OCI-LY7 (cell line): ENCODE measurements around the gene RNASEL. TPM values are rescaled to one million over a fixed set of nuclear protein-coding genes. Genes with fewer than 3 reads are reported as not detected.

Source experiments
- BruUV-seq: library from RNA; stranded (reverse); fragments of 400-500 nt; replicated peaks from 2 replicates; lab custom pipeline; 2021; lab: Mats Ljungman, UMichigan
- CTCF ChIA-PET: fragments of 300-600 bp; sonication (Branson Sonifier 250); formaldehyde crosslinking; loops from one replicate; lab custom pipeline; 2022; ENCODE audit warnings: antibody characterized with exemption; ENCODE audit not compliant: unreplicated experiment; lab: Charles Lee
- POLR2A ChIA-PET: fragments of 300-600 bp; sonication (Branson Sonifier 250); formaldehyde crosslinking; loops from one replicate; lab custom pipeline; 2022; ENCODE audit warnings: antibody characterized with exemption; lab: Charles Lee
- DNase-seq: peaks from one replicate; pipeline ENCODE4 v3.0.0-alpha.2; 2015; ENCODE audit warnings: low spot score
- H2AFZ ChIP-seq: fragments of 200-600 bp; sonication (generic), shearing (Covaris generic); 2 replicates; pipeline ENCODE4 v1.6.1; 2014; ENCODE audit warnings: mild to moderate bottlenecking, antibody characterized with exemption, low read length, moderate library complexity
- H3K27ac ChIP-seq: fragments of 200-600 bp; sonication (generic); 2 replicates; pipeline ENCODE4 v1.5.1; 2014; ENCODE audit warnings: mixed run types, low read depth, mild to moderate bottlenecking, moderate library complexity, low read length, inconsistent platforms; ENCODE audit not compliant: poor library complexity, severe bottlenecking
- H3K36me3 ChIP-seq: fragments of 200-600 bp; sonication (generic); 2 replicates; pipeline ENCODE4 v1.6.1; 2014; ENCODE audit warnings: mild to moderate bottlenecking, antibody characterized with exemption, low read length, moderate library complexity, mixed read lengths; ENCODE audit not compliant: insufficient read depth
- H3K4me1 ChIP-seq: fragments of 200-600 bp; sonication (generic); 2 replicates; pipeline ENCODE4 v1.5.1; 2014; ENCODE audit warnings: mild to moderate bottlenecking, low read length; ENCODE audit not compliant: insufficient read depth, poor library complexity, severe bottlenecking
- H3K4me2 ChIP-seq: fragments of 200-600 bp; sonication (generic); 2 replicates; pipeline ENCODE4 v1.6.1; 2014; ENCODE audit warnings: mild to moderate bottlenecking, low read length
- H3K4me3 ChIP-seq: fragments of 200-600 bp; sonication (generic); 2 replicates; pipeline ENCODE4 v1.5.1; 2014; ENCODE audit warnings: mild to moderate bottlenecking, low read depth, low read length; ENCODE audit not compliant: poor library complexity, severe bottlenecking
- H3K79me2 ChIP-seq: fragments of 200-600 bp; sonication (generic); 2 replicates; pipeline ENCODE4 v1.6.1; 2016; ENCODE audit warnings: low read depth, mild to moderate bottlenecking, low read length, moderate library complexity, mixed read lengths; ENCODE audit not compliant: insufficient read depth
- H3K9me2 ChIP-seq: fragments of 200-600 bp; sonication (generic); 2 replicates; pipeline ENCODE4 v1.6.1; 2016; ENCODE audit warnings: mild to moderate bottlenecking, low read length, mixed read lengths; ENCODE audit not compliant: insufficient read depth
- H3K9me3 ChIP-seq: fragments of 200-600 bp; sonication (generic); 2 replicates; pipeline ENCODE4 v1.6.1; 2014; ENCODE audit warnings: mild to moderate bottlenecking, mixed run types, low read length, mixed read lengths
- H4K20me1 ChIP-seq: fragments of 200-600 bp; sonication (generic); 2 replicates; pipeline ENCODE4 v1.6.1; 2014; ENCODE audit warnings: mild to moderate bottlenecking, antibody characterized with exemption, low read length, moderate library complexity, mixed read lengths; ENCODE audit not compliant: insufficient read depth
- CTCF ChIP-seq: fragments of 200-600 bp; sonication (generic); conservative IDR thresholded peaks from 2 replicates; pipeline ENCODE4 v1.5.1; 2014; ENCODE audit warnings: mild to moderate bottlenecking, antibody characterized with exemption, low read length, moderate library complexity, mixed read lengths
- EZH2phosphoT487 ChIP-seq: fragments of 200-600 bp; sonication (generic); IDR thresholded peaks from 2 replicates; pipeline ENCODE4 v1.6.1; 2018; ENCODE audit warnings: low read depth, borderline replicate concordance, mild to moderate bottlenecking, mixed run types, antibody characterized with exemption, low read length, moderate library complexity, mixed read lengths
- intact Hi-C: fragments of 100-400 bp; cut with micrococcal nuclease; formaldehyde crosslinking; loops from one replicate; pipeline ENCODE4 v1.10.0; 2022; ENCODE audit not compliant: unreplicated experiment
- total RNA-seq, 2 experiments: library from RNA; depleted of rRNA in 1 of 2; stranded (reverse); fragments of >200 nt in 1 of 2; shearing (Covaris generic) in 1 of 2; gene quantifications; 2 replicates each; pipeline ENCODE4 v1.2.3, GENCODE V29; 2014 to 2022

RNASEL gene
- total RNA-seq, 2 experiments from 2014 or later, result 2.2 to 4.0 TPM

GRCh38 chr1:182555493-182555892 lies 33.6 kb downstream of the RNASEL start:
- Histone ChIP-seq H3K4me2 (no peak overlapping the region), H3K9me3 (no peaks in the 10 kb centered on the region), H3K9me2 (no peaks in the 10 kb centered on the region), H3K79me2 (no peaks in the 10 kb centered on the region), H3K36me3 (no peaks in the 10 kb centered on the region), H3K4me3 (no peak overlapping the region), H2AFZ (no peak overlapping the region), H3K4me1 (peaks cover 6% of the 10 kb centered on the region), H4K20me1 (no peaks in the 10 kb centered on the region), H3K27ac (no peak overlapping the region)
- intact Hi-C loops, result no loop called here
- TF ChIP-seq EZH2phosphoT487 (no peak), CTCF (no peak)
- no peak for DNase-seq
- POLR2A ChIA-PET, result no interaction called here
- BruUV-seq, result no TSS peak
- CTCF ChIA-PET, result no interaction called here

- Histone ChIP-seq H3K4me2 (no peak overlapping the region), H3K27ac (no peak overlapping the region), H3K9me2 (no peaks in the 10 kb centered on the region), H3K4me3 (no peak overlapping the region), H3K79me2 (no peaks in the 10 kb centered on the region), H4K20me1 (no peaks in the 10 kb centered on the region), H3K36me3 (no peaks in the 10 kb centered on the region), H3K4me1 (peaks cover 6% of the 10 kb centered on the region), H2AFZ (no peak overlapping the region), H3K9me3 (no peaks in the 10 kb centered on the region)
- no TSS peak for BruUV-seq
- POLR2A ChIA-PET, result interaction anchor here (0.6 kb wide), 1 partner anchor 1279 kb away, joined by 4 read pairs; no protein-coding TSS in a partner anchor
- no peak for TF ChIP-seq CTCF
- no peak for DNase-seq
- CTCF ChIA-PET, result no interaction called here
- intact Hi-C loops, result no loop called here
Observed at GRCh38 chr1:182552527-182552926, 36.5 kb downstream of the RNASEL start.

- intact Hi-C loops, result no loop called here
- H3K27ac ChIP-seq, result no peak overlapping the region
- no TSS peak for BruUV-seq
- no peak for DNase-seq
- ChIA-PET CTCF (no interaction called here), POLR2A (no interaction called here)
- H3K4me1 ChIP-seq, result no peaks in the 10 kb centered on the region
- no peaks in the 10 kb centered on the region for H4K20me1 ChIP-seq
- no peak overlapping the region for H3K4me3 ChIP-seq
- H3K36me3 ChIP-seq, result no peaks in the 10 kb centered on the region
- TF ChIP-seq EZH2phosphoT487 (no peak), CTCF (no peak)
- no peak overlapping the region for H3K4me2 ChIP-seq
- no peaks in the 10 kb centered on the region for H3K9me2 ChIP-seq
- no peak overlapping the region for H2AFZ ChIP-seq
- no peaks in the 10 kb centered on the region for H3K79me2 ChIP-seq
- H3K9me3 ChIP-seq, result no peaks in the 10 kb centered on the region
Observed at GRCh38 chr1:182549811-182550210, 39.2 kb downstream of the RNASEL start.
